HG02588 (cell line): Measurements from ENCODE around the gene SLC35G3.
"Not testable (repeated sequence)": the region's sequence is repeated elsewhere in the genome, so short reads cannot be mapped to it uniquely, and the experiment has no call there.

Experiments
- ATAC-seq: cut with Tn5 transposase; IDR thresholded peaks from one replicate; pipeline ENCODE4 v1.9.1; 2021; ENCODE audit warnings: mild to moderate bottlenecking, moderate library complexity; ENCODE audit not compliant: unreplicated experiment

The SLC35G3 gene

DNA sequence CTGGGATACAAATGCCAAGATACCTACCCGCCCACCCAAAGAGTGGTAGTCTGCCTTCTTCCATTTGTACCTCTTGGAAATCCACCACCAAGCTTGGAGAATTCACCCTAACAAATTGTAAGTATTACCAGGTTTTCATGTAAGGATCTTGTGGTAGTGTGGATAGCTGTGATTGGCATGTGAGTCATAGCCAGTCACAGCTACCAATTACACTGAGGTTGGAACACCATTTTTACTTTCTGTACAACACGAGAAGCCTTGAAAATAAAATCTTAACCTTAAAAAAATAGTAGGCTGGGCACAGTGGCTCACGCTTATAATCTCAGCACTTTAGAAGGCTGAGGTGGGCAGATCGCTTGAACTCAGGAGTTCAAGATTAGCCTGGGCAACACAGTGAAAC is 18.5 kb upstream of the SLC35G3 start:
- ATAC-seq: no peak

DNA sequence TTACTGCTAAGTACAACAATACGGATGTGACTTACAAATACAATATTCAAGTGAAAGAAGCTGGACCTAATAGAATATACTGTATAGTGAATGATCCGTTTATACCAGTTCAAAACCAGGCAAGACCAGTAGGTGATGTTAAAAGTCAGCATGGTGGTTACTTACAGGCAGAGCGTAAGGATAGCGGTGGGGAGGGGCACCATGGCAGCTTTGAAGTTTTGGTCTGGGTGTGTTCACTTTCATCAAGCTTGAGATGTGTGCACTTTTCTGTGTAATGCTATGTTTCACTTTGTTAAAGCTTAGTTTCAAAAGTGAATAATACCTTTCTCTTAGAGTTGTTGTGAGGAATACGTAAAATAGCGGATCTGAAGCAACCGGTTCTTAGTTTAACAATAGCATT is 16.5 kb upstream of the SLC35G3 start:
- no peak for ATAC-seq

- not testable (repeated sequence) for ATAC-seq
Measured at GRCh38 chr17:35202582-35202981, 8.4 kb upstream of the SLC35G3 start.

GRCh38 chr17:35195062-35195461 is 869 bp upstream of the SLC35G3 start:
- not testable (repeated sequence) for ATAC-seq

- ATAC-seq: no peak
Measured at GRCh38 chr17:35192708-35193107, 1.5 kb downstream of the SLC35G3 start.

DNA sequence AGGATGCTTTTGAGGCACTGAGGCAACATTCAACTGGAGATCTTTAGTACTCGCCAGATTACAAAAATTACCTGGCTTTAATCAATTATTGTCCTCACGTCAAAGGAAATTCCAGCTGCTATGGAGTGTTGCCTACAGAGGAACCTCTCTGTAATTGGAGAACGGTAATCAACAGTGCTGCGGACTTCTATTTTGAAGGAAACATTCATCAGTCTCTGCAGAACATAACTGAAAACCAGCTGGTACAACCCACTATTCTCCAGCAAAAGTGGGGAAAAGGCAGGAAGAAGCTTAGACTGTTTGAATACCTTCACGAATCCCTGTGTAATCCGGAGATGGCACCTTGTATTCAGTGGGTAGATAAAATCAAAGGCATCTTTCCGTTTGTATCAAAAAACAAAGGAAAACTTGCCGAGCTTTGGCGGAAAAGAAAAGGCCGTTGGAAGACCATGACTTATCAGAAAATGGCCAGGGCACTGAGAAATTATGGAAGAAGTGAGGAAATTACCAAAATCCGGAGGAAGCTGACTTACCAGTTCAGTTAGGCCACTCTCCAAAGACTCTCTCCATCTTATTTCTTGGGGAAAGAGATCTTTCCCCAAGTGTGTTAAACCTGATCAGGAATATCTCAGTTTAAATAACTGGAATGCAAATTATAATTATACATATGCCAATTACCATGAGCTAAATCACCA is 3.0 kb downstream of the SLC35G3 start:
- ATAC-seq: no peak

DNA sequence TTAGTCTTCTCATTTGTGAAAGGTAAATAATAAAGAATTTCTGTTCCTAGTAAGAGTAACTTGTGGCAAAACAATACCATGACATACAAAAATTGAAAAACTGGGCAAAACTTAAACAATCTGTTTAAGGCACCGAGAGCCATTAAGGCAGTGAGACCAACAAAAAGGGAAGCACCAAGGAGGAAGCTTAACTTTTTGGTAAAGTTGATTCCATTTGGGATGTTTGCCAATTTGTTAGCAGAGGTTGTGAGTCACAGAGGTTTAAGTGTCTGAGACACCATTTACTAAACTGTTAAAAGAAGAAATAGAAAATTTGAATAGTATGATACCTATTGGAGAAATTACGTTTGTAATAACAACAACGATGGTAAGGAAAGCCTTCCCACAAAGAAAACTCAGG is 4.9 kb downstream of the SLC35G3 start:
- ATAC-seq: no peak

DNA sequence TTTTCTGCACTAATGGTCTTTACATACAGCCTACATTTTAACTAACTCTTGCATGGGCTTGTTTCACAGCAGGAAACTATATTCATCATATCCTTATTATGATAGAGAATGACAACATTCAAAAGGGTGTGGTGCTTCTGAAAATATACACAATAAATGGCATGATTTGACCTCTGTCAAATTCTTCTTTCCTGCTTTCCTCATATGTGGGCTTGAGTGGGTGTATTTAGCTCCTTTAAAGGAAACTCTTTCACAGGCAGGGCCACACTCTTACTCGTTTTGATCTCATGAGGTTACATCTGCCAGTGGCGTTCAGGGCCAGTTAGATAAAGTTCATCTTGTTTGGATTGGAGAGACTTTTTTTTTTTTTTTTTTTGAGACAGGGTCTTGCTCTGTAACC is 6.1 kb downstream of the SLC35G3 start:
- no peak for ATAC-seq

GRCh38 chr17:35187481-35187880 is 6.7 kb downstream of the SLC35G3 start:
- no peak for ATAC-seq

DNA sequence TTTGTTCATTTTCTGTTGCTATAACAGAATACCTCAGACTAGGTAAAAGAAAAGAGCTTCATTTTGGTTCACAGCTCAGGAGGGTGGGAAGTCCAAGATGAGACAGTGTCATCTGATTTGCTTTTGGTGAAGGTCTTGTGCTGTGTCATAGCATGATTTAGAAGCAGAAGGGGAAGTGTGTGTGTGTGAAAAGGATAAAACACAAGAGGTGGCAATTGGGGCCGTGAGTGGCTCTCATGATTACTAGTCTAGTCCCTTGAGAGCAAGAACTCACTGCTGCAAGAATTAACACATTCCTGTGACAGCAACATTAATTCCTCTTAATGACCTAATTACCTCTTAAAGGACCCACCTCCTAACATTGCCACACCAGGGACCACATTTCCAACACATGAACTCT is 8.3 kb downstream of the SLC35G3 start:
- no peak for ATAC-seq

- no peak for ATAC-seq
Measured at GRCh38 chr17:35184274-35184673, 9.9 kb downstream of the SLC35G3 start.

- ATAC-seq: no peak
Measured at GRCh38 chr17:35183332-35183731, 10.9 kb downstream of the SLC35G3 start.

DNA sequence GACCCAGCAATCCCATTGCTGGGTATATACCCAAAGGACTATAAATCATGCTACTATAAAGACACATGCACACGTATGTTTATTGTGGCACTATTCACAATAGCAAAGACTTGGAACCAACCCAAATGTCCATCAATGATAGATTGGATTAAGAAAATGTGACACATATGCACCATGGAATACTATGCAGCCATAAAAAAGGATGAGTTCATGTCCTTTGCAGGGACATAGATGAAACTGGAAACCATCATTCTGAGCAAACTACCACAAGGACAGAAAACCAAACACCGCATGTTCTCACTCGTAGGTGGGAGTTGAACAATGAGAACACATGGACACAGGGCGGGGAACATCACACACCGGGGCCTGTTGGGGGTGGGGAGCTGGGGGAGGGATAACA is 14.8 kb downstream of the SLC35G3 start:
- ATAC-seq: not testable (repeated sequence)

DNA sequence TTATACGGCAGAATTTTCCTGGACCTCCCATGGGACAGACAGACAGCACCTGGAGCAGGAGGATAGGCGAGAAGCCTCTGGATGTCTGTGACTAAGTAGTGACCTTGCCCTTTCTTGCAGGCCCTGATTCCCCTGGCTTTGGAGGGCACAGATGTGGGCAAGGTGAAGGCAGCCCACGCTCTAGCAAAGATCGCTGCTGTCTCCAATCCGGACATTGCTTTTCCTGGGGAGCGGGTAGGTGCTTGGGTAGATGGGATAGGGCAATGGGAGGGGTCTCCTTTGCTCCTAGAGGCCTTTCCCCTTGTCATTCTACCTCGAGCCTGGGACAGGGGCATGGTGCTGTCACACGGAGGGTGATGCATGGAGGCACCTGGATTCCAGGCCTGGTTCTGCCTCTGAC is 17.3 kb downstream of the SLC35G3 start:
- no peak for ATAC-seq

DNA sequence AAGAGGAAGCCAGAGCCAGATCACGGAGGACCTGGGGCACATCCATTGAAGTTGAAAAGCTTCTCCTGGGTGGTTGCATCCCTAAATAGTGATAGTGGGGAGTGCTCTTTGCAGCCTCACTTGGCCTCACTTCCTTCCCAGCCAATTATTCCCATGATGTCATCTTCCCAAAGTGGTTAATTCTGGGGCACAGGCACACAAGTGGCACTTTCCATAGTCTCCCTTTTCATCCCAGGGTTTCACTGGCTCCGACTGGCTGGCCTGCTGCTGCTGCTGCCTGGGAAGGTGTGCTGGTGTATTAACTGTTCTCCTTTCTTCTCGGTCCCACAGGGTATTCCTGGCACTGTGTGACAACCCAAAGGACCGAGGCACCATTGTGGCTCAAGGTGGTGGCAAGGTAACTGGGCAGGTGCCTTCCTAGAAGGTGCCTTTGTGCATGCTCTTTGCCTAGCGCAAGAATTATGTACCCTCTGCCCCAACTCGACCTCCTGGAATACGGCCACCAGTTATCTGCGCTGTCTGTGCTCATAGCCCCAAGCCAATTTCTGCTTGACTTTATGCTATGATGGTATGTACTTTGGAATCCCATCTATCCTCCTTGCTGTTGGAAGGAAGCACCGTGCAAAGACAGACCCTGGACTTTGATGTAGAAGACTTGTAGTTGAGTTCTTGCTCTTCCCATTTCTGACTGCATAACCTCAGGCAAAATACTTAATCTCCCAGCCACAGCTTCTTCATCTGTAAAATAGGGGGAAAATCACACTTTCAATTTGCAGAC is 18.4 kb downstream of the SLC35G3 start:
- ATAC-seq: no peak

DNA sequence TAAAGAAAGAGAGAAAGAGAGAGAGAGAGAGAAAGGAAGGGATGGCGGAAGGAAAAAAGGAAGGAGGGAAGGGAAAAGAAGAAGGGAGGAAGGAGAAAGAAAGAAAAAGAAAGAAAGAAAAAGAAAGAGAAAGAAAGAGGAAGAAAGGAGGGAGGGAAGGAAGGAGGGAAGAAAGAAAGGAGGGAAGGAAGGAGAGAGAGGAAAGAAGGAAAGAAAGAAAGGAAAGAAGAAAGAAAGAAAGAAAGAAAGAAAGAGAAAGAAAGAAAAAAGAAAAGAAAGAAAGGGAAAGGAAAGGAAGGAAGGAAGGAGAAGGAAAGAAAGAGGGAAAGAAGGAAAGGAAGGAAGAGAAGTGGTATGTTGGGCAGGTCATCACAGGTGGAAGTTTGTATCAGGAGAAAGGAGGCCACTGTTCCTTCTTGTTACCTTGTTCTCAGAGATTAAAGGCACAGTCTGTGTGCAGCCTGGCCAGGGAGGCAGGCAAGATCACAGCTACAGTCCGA is 19.3 kb downstream of the SLC35G3 start:
- no peak for ATAC-seq

GRCh38 chr17:35172321-35172720 is 21.9 kb downstream of the SLC35G3 start:
- ATAC-seq: not testable (repeated sequence)

DNA sequence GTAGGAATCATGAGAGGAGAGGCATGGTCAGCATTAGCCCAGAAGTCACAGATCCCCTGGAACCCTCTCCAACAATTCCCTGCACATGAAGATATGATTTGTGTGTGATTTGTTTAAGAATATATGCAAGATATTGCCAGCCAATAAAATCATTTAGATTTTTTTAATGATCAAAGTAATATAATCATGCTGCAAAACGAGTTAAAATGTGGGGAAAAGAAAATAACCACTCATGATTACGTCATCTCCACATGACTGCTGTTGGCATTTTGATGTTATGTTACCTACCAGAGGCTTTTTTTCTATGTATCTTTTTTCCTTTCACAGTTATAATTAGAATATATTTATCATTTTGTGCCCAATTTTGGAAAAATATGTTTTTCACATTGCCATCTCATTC is 22.4 kb downstream of the SLC35G3 start:
- ATAC-seq: no peak

GRCh38 chr17:35170968-35171771 is 23.0 kb downstream of the SLC35G3 start:
- no peak for ATAC-seq

DNA sequence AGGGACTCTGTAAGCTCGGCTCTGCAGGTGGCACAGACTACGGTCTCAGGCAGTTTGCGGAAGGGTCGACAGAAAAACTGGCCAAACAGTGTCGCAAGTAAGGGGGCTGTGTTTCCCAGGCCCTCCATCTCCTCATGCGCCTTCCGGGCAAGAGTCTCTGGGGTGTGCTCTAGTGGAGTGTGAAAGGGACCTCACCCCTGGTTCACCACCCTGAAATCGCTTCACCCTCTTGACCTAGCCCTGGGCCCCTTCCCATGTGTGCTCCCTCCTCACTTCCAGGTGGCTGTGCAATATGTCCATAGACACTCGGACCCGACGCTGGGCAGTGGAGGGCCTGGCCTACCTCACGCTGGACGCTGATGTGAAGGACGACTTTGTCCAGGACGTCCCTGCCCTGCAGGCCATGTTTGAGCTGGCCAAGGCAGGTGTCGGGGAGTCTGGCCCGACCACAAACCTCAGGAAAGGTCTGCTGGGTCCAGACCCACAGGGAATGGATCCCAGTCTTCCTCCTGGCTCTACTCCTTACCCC is 24.3 kb downstream of the SLC35G3 start:
- no peak for ATAC-seq

- no peak for ATAC-seq
Measured at GRCh38 chr17:35167666-35168065, 26.5 kb downstream of the SLC35G3 start.
